HG02973 (cell line): ENCODE data around the gene RSPH6A.

ENCODE experiments used
- ATAC-seq: cut with Tn5 transposase; IDR thresholded peaks from one replicate; pipeline ENCODE4 v1.9.1; 2021; ENCODE audit warnings: moderate library complexity; ENCODE audit not compliant: unreplicated experiment

RSPH6A gene

GRCh38 chr19:45781214-45782161 lies 33.6 kb downstream of the RSPH6A start:
- no peak for ATAC-seq

GRCh38 chr19:45780448-45781213 lies 34.5 kb downstream of the RSPH6A start:
- ATAC-seq, result no peak

- no peak for ATAC-seq
Measured at GRCh38 chr19:45780146-45780447, 35.0 kb downstream of the RSPH6A start.

DNA sequence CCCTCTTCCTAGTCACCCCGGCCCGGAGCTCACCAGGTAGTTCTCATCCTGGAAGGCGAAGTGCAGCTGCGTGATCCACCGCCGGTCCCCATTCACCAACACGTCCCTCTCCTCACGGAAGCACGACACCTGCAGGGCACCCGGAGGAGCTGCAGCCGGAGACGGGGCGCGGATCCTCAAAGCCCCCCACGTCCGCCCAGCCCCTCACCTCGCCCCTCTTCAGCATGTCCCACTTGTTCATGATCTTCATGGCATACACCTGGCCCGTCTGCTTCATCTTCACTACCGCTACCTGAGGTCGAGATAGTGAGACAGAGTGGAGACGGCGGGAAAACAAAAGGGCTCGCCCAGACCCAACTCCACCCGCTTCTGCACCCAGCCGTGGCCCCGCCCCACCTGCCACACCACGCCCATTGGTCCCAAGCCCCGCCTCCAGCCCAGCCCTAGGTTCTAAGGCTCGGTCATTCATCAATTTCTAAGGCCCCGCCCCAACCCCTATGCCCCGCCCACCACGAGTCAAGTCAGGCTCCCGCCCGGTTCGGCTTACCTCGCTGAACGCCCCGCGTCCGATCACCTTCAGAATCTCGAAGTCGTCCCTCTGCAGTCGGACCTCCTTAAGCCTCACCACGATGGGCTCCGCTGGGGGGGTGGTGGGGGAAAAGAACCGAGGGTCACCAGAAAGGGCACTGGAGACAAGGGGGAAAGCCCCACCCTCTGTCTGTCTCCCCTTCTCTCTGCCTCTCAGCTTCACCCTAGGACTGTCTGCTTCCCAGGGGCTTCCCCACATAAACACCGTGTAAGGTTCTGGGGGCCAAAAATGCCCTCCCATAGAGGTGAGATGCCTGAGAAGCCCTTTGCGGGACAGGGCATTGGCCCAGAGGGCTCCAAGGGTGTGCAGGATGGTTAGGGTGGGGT lies 35.6 kb downstream of the RSPH6A start:
- peak; percentile 64 for ATAC-seq

GRCh38 chr19:45778010-45778661 lies 37.0 kb downstream of the RSPH6A start:
- no peak for ATAC-seq

GRCh38 chr19:45777395-45777961 lies 37.6 kb downstream of the RSPH6A start:
- ATAC-seq, result no peak

DNA sequence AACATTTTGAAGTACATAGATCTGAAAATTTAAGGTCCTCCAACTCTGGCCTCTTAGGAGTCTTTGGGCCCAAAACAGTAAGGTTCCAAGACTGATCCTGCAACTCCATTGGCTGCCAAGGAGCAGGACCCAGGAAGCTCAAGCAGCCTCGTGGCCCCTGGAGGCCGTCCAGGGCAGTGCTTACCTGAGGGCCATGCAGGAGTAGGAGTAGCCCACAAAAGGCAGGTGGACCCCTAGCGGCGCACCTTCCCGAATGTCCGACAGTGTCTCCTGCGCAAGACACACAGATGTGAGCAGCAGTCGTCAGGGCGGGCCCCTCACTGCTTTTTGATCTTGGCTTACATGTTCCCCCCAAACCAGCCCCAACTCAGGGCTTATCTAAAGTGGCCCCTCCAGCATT lies 40.3 kb downstream of the RSPH6A start:
- ATAC-seq, result no peak

DNA sequence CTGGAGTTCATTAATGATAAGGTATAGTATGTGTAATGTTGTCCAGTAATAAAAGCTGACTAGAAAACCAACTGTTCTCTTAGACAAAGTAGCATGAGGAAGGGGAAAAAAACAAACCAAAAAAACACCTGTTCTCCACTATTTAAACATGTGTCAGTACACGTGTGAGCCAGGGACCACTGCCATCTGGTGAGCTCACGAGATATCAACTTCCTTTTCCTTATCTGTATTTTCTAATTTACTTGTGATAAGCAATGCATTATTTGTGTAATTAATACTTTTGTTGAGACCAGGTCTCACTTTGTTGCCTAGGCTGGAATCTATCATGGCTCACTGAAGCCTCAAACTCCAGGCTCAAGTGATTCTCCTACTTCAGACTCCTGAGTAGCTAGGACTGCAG lies 41.7 kb downstream of the RSPH6A start:
- ATAC-seq, result no peak

DNA sequence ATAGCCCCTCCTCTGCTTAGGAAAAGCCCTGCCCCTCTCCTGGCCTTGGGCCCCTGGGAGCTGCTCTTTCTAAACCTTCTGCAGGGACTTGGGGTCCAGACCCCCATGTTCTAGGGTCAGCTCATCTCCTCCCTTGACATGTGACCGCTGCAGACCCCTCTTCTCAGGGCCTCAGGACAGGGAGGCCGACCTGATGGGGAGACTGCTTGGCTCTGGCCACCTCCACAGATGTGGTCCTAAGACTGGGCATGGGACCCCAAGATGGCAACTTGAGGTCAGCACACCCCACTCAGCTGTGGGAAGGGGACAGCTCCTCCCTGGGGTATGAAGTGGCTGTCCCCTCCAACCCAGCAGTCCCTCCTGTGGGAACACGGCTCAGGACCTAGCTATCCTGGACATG lies 42.2 kb downstream of the RSPH6A start:
- no peak for ATAC-seq

GRCh38 chr19:45772130-45772840 lies 42.8 kb downstream of the RSPH6A start:
- no peak for ATAC-seq

DNA sequence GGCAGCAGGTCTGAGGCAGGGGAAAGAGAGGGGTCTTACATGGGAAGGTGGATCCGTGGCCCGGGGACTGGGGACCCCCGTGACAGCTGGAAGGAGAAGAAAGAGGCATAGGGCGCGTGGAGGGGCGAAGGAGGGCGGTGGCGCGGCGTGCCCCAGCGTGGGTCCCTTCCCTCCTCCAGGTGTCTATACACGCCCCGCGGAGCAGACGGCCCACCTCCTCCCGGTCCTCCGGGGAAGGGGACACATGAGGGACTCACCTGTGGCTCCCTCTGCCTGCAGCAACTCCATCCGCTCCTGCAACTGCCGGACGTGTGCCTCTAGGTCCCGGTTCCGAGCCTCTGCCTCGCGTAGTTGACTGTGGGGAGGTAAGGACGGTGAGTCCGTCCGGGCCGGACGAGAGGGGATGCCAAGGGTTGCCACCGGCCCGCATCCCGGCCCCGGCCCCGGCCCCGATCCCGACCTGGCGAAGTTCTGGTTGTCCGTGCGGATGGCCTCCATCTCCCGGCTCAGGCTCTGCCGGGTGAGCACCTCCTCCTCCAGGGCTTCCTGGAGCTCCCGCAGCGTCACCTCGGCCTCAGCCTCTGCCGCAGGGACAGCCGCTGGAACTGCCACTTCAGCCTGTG lies 43.7 kb downstream of the RSPH6A start:
- ATAC-seq, result no peak

DNA sequence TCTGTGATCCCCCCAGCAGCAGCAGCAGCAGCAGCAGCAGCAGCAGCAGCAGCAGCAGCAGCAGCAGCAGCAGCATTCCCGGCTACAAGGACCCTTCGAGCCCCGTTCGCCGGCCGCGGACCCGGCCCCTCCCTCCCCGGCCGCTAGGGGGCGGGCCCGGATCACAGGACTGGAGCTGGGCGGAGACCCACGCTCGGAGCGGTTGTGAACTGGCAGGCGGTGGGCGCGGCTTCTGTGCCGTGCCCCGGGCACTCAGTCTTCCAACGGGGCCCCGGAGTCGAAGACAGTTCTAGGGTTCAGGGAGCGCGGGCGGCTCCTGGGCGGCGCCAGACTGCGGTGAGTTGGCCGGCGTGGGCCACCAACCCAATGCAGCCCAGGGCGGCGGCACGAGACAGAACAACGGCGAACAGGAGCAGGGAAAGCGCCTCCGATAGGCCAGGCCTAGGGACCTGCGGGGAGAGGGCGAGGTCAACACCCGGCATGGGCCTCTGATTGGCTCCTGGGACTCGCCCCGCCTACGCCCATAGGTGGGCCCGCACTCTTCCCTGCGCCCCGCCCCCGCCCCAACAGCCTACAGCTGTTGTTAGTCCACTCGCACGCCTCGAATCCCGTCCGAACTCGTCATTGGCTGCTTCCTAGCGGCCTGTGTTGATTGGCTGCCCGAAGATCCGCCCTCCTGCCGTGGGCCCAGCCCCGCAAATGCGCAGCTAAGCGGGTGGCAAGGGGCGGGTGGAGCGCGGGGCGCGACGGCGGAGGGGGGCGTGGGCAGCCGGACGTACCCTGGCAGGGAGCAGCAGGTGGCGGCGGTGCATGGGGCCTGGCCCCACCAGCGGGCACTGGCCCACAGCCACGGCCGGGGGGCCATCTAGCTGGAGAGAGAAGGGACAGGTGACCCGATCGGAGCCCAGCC lies 44.7 kb downstream of the RSPH6A start:
- ATAC-seq, result peak; percentile 45

DNA sequence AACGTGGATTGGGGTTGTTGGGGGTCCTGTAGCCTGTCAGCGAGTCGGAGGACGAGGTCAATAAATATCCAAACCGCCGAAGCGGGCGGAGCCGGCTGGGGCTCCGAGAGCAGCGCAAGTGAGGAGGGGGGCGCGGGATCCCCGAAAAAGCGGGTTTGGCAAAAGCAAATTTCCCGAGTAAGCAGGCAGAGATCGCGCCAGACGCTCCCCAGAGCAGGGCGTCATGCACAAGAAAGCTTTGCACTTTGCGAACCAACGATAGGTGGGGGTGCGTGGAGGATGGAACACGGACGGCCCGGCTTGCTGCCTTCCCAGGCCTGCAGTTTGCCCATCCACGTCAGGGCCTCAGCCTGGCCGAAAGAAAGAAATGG lies 45.3 kb downstream of the RSPH6A start:
- no peak for ATAC-seq

GRCh38 chr19:45768984-45769782 lies 45.9 kb downstream of the RSPH6A start, which contains the start of gene SIX5:
Gene SIX5 (minus strand): TSS chr19:45769252. CDS start chr19:45768844, 408 bp downstream.
- peak; percentile 46 for ATAC-seq

GRCh38 chr19:45768655-45768983 lies 46.5 kb downstream of the RSPH6A start:
- ATAC-seq, result no peak

- no peak for ATAC-seq
Measured at GRCh38 chr19:45767881-45768654, 47.0 kb downstream of the RSPH6A start.

DNA sequence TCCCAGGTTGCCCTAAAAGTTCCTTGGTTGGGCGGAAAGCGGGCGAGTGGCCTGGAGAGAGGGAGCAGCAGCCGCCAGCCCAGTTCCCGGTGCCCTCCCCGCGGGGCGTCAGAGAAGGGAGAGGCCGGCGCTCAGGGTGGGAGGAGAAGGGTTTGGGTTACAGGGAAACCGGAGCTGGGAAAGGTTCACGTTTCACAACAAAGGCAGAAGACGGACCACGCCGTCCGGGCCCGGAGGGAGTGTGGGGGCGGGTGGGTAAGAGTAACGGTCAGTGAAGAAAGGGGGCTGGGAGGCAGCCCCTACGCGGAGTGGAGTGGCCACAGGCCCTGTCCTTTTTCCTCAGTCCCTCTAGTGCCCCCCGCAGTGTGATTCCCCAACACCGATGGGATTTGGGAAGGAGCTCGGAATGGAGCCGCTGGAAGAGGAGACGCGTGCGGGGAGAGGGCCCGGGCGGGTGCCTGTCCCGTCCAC lies 47.7 kb downstream of the RSPH6A start:
- ATAC-seq, result no peak
